HepG2 (cell line): Measurements from ENCODE around the gene GRIK4. TPM values are rescaled to one million over a fixed set of nuclear protein-coding genes. Genes with fewer than 3 reads are reported as not detected.

ENCODE experiments used
- CHD4 ChIP-seq: fragments of 200-600 bp; sonication (generic); IDR thresholded peaks from 2 replicates; pipeline ENCODE4 v1.7.0; 2017; ENCODE audit warnings: mild to moderate bottlenecking, low read length, borderline replicate concordance
- DNMT3B ChIP-seq: conservative IDR thresholded peaks from 2 replicates; pipeline ENCODE4 v1.6.1; 2016; ENCODE audit warnings: missing biosample characterization, control low read depth
- ETV5 ChIP-seq: IDR thresholded peaks from 2 replicates; pipeline ENCODE4 v1.6.1; 2018; ENCODE audit warnings: missing biosample characterization, missing genetic modification reagents, inconsistent platforms, borderline replicate concordance
- FOXP1 ChIP-seq, 2 experiments: fragments of 450-650 bp in 1 of 2; IDR thresholded peaks; 2 replicates each; pipeline ENCODE4 v1.6.1; 2017 to 2018; ENCODE audit warnings: antibody characterized with exemption in 1 of 2
- KDM5A ChIP-seq: fragments of 200-600 bp; sonication (generic); IDR thresholded peaks from 2 replicates; pipeline ENCODE4 v1.7.0; 2018; ENCODE audit warnings: antibody characterized with exemption, mild to moderate bottlenecking, low read length, borderline replicate concordance
- NCOA2 ChIP-seq: sonication (generic); formaldehyde crosslinking; IDR thresholded peaks from 2 replicates; pipeline ENCODE4 v1.8.0; 2022; ENCODE audit warnings: inconsistent platforms
- NCOA5 ChIP-seq: sonication (generic); formaldehyde crosslinking; IDR thresholded peaks from 2 replicates; pipeline ENCODE4 v1.4.0; 2020; ENCODE audit warnings: missing genetic modification reagents
- NFE2 ChIP-seq: sonication (generic); formaldehyde crosslinking; IDR thresholded peaks from 2 replicates; pipeline ENCODE4 v1.4.0; 2020; ENCODE audit warnings: missing genetic modification reagents
- NFKBIZ ChIP-seq: IDR thresholded peaks from 2 replicates; pipeline ENCODE4 v1.6.1; 2018; ENCODE audit warnings: missing genetic modification reagents, missing compliant biosample characterization
- NFYC ChIP-seq: IDR thresholded peaks from 2 replicates; pipeline ENCODE4 v1.6.1; 2016; ENCODE audit warnings: missing genetic modification reagents, missing compliant biosample characterization
- SALL1 ChIP-seq: sonication (generic); formaldehyde crosslinking; IDR thresholded peaks from 2 replicates; pipeline ENCODE4 v1.8.0; 2022; ENCODE audit warnings: mild to moderate bottlenecking, missing genetic modification reagents
- ZBTB38 ChIP-seq: sonication (generic); formaldehyde crosslinking; IDR thresholded peaks from 2 replicates; pipeline ENCODE4 v1.5.1; 2020; ENCODE audit warnings: mild to moderate bottlenecking, missing genetic modification reagents
- ZNF776 ChIP-seq: sonication (generic); formaldehyde crosslinking; IDR thresholded peaks from 2 replicates; pipeline ENCODE4 v1.4.0; 2020; ENCODE audit warnings: mild to moderate bottlenecking, missing genetic modification reagents
- ZSCAN20 ChIP-seq: sonication (generic); formaldehyde crosslinking; IDR thresholded peaks from 2 replicates; pipeline ENCODE4 v1.4.0; 2020; ENCODE audit warnings: missing genetic modification reagents, mild to moderate bottlenecking, borderline replicate concordance
- polyA plus RNA-seq, 8 experiments: library from polyadenylated mRNA; depleted of rRNA in 3 of 8; stranded (reverse) in 7 of 8; unstranded in 1 of 8; fragments of >200 nt; fragmentation: Illumina TruSeq in 4 of 8; extraction: Trizol in 4 of 8; gene quantifications; 2 replicates each; pipeline versions ENCODE4 v1.2.1 to v1.2.3, GENCODE V29; 2011 to 2016; ENCODE audit warnings: low read depth in 4 of 8, missing spikeins in 1 of 8, mixed read lengths in 1 of 8; ENCODE audit not compliant: insufficient read depth in 1 of 8
- total RNA-seq, 5 experiments: library from RNA; depleted of rRNA; stranded (reverse); fragments of >200 nt; fragmentation: Illumina TruSeq; extraction: Trizol; gene quantifications; 2 replicates each; pipeline ENCODE4 v1.2.3, GENCODE V29; 2016; ENCODE audit warnings: low read depth in 1 of 5
- TF ChIP-seq, protein P1 (sequence below): sonication (generic); formaldehyde crosslinking; IDR thresholded peaks from 2 replicates; pipeline ENCODE4 v1.8.1; 2023; ENCODE audit warnings: missing genetic modification reagents, inconsistent platforms, borderline replicate concordance
- TF ChIP-seq, protein P2 (sequence below): sonication (generic); formaldehyde crosslinking; IDR thresholded peaks from 2 replicates; pipeline ENCODE4 v1.4.0; 2020; ENCODE audit warnings: missing genetic modification reagents
- TF ChIP-seq, protein P3 (sequence below): sonication (generic); formaldehyde crosslinking; conservative IDR thresholded peaks from 2 replicates; pipeline ENCODE4 v1.4.0; 2020; ENCODE audit warnings: mild to moderate bottlenecking, missing genetic modification reagents, moderate library complexity
- TF ChIP-seq, protein P4 (sequence below): sonication (generic); formaldehyde crosslinking; IDR thresholded peaks from 2 replicates; pipeline ENCODE4 v1.4.0; 2020; ENCODE audit warnings: missing genetic modification reagents
- TF ChIP-seq, protein P5 (sequence below): sonication (generic); formaldehyde crosslinking; IDR thresholded peaks from 2 replicates; pipeline ENCODE4 v1.8.1; 2023; ENCODE audit warnings: mild to moderate bottlenecking, moderate library complexity, missing genetic modification reagents
- TF ChIP-seq, protein P6 (sequence below): sonication (generic); formaldehyde crosslinking; IDR thresholded peaks from 2 replicates; pipeline ENCODE4 v1.4.0; 2020; ENCODE audit warnings: mild to moderate bottlenecking, missing genetic modification reagents

GRIK4 gene
- total and polyA plus RNA-seq, 2 of the 13 experiments (the other 11 are each of a cell fraction or from before 2014, with no cell fraction given): 0.04 to 0.07 TPM

DNA sequence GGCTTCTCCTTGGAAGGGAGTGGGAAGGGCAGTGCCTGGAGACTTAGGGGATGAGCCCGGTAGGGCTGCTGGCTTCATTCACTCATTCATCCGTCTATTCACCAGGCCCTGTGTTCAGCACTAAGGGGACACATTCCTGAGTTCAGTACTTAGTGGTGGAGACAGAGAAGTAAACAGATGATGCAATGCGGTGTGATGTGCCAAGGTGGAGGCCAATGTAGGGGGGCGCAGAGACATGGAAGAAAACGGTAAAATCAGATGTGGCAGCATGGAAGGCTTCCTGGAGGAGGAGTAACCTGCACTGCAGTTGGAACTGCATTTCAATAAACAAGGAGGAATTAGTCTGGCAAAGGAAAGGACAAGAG lies 21.3 kb downstream of the GRIK4 start (continued):
- TF ChIP-seq, protein P1, sequence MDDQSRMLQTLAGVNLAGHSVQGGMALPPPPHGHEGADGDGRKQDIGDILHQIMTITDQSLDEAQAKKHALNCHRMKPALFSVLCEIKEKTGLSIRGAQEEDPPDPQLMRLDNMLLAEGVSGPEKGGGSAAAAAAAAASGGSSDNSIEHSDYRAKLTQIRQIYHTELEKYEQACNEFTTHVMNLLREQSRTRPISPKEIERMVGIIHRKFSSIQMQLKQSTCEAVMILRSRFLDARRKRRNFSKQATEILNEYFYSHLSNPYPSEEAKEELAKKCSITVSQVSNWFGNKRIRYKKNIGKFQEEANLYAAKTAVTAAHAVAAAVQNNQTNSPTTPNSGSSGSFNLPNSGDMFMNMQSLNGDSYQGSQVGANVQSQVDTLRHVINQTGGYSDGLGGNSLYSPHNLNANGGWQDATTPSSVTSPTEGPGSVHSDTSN (CRISPR knock-in tag): no peak
- TF ChIP-seq ETV5 (CRISPR knock-in tag) (no peak), NFE2 (no peak), SALL1 (CRISPR knock-in tag) (peak; percentile 29; the same call in 1 of the 2 replicates), KDM5A (no peak), ZSCAN20 (no peak), NCOA5 (CRISPR knock-in tag) (no peak), NFKBIZ (no peak), NFYC (CRISPR knock-in tag) (no peak), ZBTB38 (CRISPR knock-in tag) (no peak), FOXP1 (IDR thresholded peaks at IDR 0.05) (peak; percentile 52; the same call in 1 of the 2 replicates), FOXP1 (CRISPR knock-in tag; IDR thresholded peaks at IDR 0.05) (peak; percentile 63), DNMT3B (CRISPR knock-in tag) (no peak), NCOA2 (CRISPR knock-in tag) (peak; percentile 36; the same call in 1 of the 2 replicates), CHD4 (peak; percentile 72; the same call in 1 of the 2 replicates), ZNF776 (CRISPR knock-in tag) (no peak)
- TF ChIP-seq, protein P2, sequence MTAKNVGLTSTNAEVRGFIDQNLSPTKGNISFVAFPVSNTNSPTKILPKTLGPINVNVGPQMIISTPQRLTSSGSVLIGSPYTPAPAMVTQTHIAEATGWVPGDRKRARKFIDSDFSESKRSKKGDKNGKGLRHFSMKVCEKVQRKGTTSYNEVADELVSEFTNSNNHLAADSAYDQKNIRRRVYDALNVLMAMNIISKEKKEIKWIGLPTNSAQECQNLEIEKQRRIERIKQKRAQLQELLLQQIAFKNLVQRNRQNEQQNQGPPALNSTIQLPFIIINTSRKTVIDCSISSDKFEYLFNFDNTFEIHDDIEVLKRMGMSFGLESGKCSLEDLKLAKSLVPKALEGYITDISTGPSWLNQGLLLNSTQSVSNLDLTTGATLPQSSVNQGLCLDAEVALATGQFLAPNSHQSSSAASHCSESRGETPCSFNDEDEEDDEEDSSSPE: no peak
- TF ChIP-seq, protein P3, sequence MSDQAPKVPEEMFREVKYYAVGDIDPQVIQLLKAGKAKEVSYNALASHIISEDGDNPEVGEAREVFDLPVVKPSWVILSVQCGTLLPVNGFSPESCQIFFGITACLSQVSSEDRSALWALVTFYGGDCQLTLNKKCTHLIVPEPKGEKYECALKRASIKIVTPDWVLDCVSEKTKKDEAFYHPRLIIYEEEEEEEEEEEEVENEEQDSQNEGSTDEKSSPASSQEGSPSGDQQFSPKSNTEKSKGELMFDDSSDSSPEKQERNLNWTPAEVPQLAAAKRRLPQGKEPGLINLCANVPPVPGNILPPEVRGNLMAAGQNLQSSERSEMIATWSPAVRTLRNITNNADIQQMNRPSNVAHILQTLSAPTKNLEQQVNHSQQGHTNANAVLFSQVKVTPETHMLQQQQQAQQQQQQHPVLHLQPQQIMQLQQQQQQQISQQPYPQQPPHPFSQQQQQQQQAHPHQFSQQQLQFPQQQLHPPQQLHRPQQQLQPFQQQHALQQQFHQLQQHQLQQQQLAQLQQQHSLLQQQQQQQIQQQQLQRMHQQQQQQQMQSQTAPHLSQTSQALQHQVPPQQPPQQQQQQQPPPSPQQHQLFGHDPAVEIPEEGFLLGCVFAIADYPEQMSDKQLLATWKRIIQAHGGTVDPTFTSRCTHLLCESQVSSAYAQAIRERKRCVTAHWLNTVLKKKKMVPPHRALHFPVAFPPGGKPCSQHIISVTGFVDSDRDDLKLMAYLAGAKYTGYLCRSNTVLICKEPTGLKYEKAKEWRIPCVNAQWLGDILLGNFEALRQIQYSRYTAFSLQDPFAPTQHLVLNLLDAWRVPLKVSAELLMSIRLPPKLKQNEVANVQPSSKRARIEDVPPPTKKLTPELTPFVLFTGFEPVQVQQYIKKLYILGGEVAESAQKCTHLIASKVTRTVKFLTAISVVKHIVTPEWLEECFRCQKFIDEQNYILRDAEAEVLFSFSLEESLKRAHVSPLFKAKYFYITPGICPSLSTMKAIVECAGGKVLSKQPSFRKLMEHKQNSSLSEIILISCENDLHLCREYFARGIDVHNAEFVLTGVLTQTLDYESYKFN (CRISPR knock-in tag): no peak
- TF ChIP-seq, protein P4, sequence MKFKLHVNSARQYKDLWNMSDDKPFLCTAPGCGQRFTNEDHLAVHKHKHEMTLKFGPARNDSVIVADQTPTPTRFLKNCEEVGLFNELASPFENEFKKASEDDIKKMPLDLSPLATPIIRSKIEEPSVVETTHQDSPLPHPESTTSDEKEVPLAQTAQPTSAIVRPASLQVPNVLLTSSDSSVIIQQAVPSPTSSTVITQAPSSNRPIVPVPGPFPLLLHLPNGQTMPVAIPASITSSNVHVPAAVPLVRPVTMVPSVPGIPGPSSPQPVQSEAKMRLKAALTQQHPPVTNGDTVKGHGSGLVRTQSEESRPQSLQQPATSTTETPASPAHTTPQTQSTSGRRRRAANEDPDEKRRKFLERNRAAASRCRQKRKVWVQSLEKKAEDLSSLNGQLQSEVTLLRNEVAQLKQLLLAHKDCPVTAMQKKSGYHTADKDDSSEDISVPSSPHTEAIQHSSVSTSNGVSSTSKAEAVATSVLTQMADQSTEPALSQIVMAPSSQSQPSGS (CRISPR knock-in tag): peak; percentile 82
- TF ChIP-seq, protein P5, sequence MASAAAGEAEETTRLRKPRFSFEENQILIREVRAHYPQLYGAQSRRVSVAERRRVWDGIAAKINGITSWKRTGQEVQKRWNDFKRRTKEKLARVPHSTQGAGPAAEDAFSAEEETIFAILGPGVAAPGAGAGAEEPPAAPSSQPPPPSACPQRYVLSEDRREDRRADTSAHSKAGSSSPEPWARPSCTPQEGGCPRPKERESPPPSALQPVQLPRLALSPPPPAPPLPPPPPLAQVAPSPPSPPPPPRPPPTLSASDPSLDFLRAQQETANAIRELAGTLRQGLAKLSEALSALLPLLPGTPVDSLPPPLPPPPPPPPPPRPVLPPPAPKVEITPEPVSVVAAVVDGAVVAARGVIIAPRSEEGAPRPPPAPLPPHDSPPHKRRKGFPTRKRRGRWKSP: no peak
- TF ChIP-seq, protein P6, sequence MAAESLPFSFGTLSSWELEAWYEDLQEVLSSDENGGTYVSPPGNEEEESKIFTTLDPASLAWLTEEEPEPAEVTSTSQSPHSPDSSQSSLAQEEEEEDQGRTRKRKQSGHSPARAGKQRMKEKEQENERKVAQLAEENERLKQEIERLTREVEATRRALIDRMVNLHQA (CRISPR knock-in tag): no peak
